Upper lobe of left lung (tissue), 6 donors: Measurements from ENCODE around the gene KIR3DL3. TPM values are rescaled to one million over a fixed set of nuclear protein-coding genes. Genes with fewer than 3 reads are reported as not detected.
"Not testable (repeated sequence)": the region's sequence is repeated elsewhere in the genome, so short reads cannot be mapped to it uniquely, and the experiment has no call there.

Experiments used
- ATAC-seq, 2 donors: fragments of 200-7000 bp; cut with Tn5 transposase; one replicate each; pipeline ENCODE4 v1.9.1; 2022; ENCODE audit warnings: mild to moderate bottlenecking in 2 of 2, moderate library complexity in 2 of 2; ENCODE audit not compliant: low FRiP score in 2 of 2
- DNase-seq, 2 donors: peaks; one replicate each; pipeline ENCODE4 v3.0.0-alpha.2; 2019 to 2020
- H3K27ac ChIP-seq, 4 donors: fragments of 200-600 bp; sonication (generic); one replicate each; pipeline ENCODE4 v1.5.1; 2016 to 2019
- H3K27me3 ChIP-seq, 4 donors: fragments of 200-600 bp; sonication (generic); one replicate each; pipeline ENCODE4 v1.5.1; 2017 to 2019
- H3K36me3 ChIP-seq, 4 donors: fragments of 200-600 bp; sonication (generic); one replicate each; pipeline ENCODE4 v1.5.1; 2016 to 2019
- H3K4me1 ChIP-seq, 4 donors: fragments of 200-600 bp; sonication (generic); one replicate each; pipeline ENCODE4 v1.5.1; 2018 to 2019
- H3K4me3 ChIP-seq, 4 donors: fragments of 200-600 bp; sonication (generic); one replicate each; pipeline ENCODE4 v1.5.1; 2017 to 2019; ENCODE audit warnings: mild to moderate bottlenecking in 2 of 4, moderate library complexity in 1 of 4
- H3K9me3 ChIP-seq, 4 donors: fragments of 200-600 bp; sonication (generic); one replicate each; pipeline ENCODE4 v1.5.1; 2018 to 2019
- CTCF ChIP-seq, 6 experiments: fragments of 450-650 bp in 4 of 6; fragments of 200-600 bp in 2 of 6; sonication (generic) in 2 of 6; IDR thresholded peaks; one replicate each; pipeline ENCODE4 v1.5.1; 2016 to 2019; ENCODE audit warnings: antibody characterized with exemption in 6 of 6
- EP300 ChIP-seq, 4 donors: sonication (generic); formaldehyde crosslinking; IDR thresholded peaks; one replicate each; pipeline ENCODE4 v1.5.1; 2017; ENCODE audit warnings: antibody characterized with exemption in 4 of 4, control low read depth in 2 of 4
- POLR2A ChIP-seq, 4 donors: fragments of 450-650 bp; IDR thresholded peaks; one replicate each; pipeline ENCODE4 v1.5.1; 2016 to 2017; ENCODE audit warnings: antibody characterized with exemption in 4 of 4, mild to moderate bottlenecking in 2 of 4
- POLR2AphosphoS5 ChIP-seq, 2 donors: sonication (generic); formaldehyde crosslinking; IDR thresholded peaks; one replicate each; pipeline ENCODE4 v1.5.1; 2017; ENCODE audit warnings: antibody characterized with exemption in 2 of 2
- WGBS, 2 donors: methylation state at CpG; one replicate each; pipeline ENCODE4 v1.1.5; 2017 to 2018; 5-methylcytosine and 5-hydroxymethylcytosine counted together
- total RNA-seq, 6 donors: library from RNA; depleted of rRNA in 4 of 6; stranded (reverse); fragments of >200 nt in 4 of 6; gene quantifications; one replicate each; pipeline versions ENCODE4 v1.1.0 to v1.2.1, GENCODE V29; 2016 to 2021
- donor health status: DM: no; HTN: no; CAD: no; lungs with moderate emphysema.
- donor health status: DM: no; HTN: yes; CAD: no; lungs with severe emphysema.

The KIR3DL3 gene
- total RNA-seq, 6 donors from 2014 or later: not detected

GRCh38 chr19:54739587-54740497, 15.6 kb downstream of the KIR3DL3 start:
- Histone ChIP-seq H3K27ac (no peak overlapping the region), H3K9me3 (no peaks in the 10 kb centered on the region), H3K27me3 (no peaks in the 10 kb centered on the region), H3K4me1 (no peaks in the 10 kb centered on the region), H3K36me3 (no peaks in the 10 kb centered on the region), H3K4me3 (no peak overlapping the region)
- ATAC-seq: peak in 1 of 2 donors; percentile 46
- WGBS, 2 donors: 76 to 81% methylated on average over 11 to 13 of the region's 13 CpGs
- no peak for DNase-seq
- no peak for TF ChIP-seq POLR2AphosphoS5 (IDR thresholded peaks at IDR 0.05)
- no peak for TF ChIP-seq POLR2A (IDR thresholded peaks at IDR 0.05)
- no peak for TF ChIP-seq CTCF (IDR thresholded peaks at IDR 0.05)
- TF ChIP-seq EP300 (IDR thresholded peaks at IDR 0.05): no peak

DNA sequence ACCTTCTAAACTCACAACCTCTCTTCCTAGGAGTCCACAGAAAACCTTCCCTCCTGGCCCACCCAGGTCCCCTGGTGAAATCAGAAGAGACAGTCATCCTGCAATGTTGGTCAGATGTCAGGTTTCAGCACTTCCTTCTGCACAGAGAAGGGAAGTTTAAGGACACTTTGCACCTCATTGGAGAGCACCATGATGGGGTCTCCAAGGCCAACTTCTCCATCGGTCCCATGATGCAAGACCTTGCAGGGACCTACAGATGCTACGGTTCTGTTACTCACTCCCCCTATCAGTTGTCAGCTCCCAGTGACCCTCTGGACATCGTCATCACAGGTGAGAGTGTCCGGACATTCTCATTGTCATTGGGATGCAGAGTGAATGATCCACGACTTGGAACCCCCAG, 17.7 kb downstream of the KIR3DL3 start:
- WGBS, 2 donors: 55 to 72% methylated on average over 5 of the region's 5 CpGs
- H3K4me3 ChIP-seq, DNase-seq, H3K27me3 ChIP-seq, H3K36me3 ChIP-seq, H3K9me3 ChIP-seq, H3K27ac ChIP-seq, ATAC-seq, H3K4me1 ChIP-seq: not testable (repeated sequence)

DNA sequence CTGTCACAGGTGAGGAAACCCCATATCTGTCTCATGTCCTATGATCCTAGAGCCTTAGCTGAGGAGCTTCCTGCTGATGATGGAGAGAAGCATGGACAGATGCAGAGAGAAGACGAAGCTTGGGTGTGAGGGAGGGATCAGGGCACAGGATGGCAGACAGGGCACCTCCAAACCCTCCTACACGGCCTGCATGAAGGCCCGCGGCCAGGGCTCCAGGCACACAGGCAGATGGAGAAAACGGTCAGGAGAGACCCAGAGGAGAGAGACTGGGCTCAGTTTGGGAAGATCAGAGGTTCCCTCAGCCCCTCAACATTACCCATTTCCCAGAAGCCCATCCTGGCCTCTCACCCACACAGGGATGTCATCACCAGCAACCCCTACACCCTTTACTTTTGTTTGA, 19.8 kb downstream of the KIR3DL3 start:
- H3K9me3 ChIP-seq, H3K4me3 ChIP-seq, DNase-seq, H3K27me3 ChIP-seq, H3K36me3 ChIP-seq, ATAC-seq, H3K4me1 ChIP-seq, H3K27ac ChIP-seq: not testable (repeated sequence)
- WGBS, 2 donors: 76 to 84% methylated on average over 5 of the region's 5 CpGs

GRCh38 chr19:54747614-54748322, 23.5 kb downstream of the KIR3DL3 start:
- H3K27ac ChIP-seq: peak overlapping the region in 1 of 4 donors; percentile 61
- ATAC-seq, H3K27me3 ChIP-seq, H3K36me3 ChIP-seq, H3K9me3 ChIP-seq, H3K4me3 ChIP-seq, H3K4me1 ChIP-seq: not testable (repeated sequence)
- 62 to 65% methylated on average over 8 to 9 of the region's 9 CpGs for WGBS, 2 donors
- peak in 1 of 2 donors; percentile 75 for DNase-seq
- TF ChIP-seq POLR2AphosphoS5 (IDR thresholded peaks at IDR 0.05): peak in 1 of 2 donors; percentile 28

- not testable (repeated sequence) for H3K4me3 ChIP-seq, H3K27ac ChIP-seq, DNase-seq, H3K9me3 ChIP-seq, H3K36me3 ChIP-seq, H3K4me1 ChIP-seq, H3K27me3 ChIP-seq, ATAC-seq
- 63 to 72% methylated on average over 6 of the region's 6 CpGs for WGBS, 2 donors
Measured at GRCh38 chr19:54750276-54750675, 26.0 kb downstream of the KIR3DL3 start.

DNA sequence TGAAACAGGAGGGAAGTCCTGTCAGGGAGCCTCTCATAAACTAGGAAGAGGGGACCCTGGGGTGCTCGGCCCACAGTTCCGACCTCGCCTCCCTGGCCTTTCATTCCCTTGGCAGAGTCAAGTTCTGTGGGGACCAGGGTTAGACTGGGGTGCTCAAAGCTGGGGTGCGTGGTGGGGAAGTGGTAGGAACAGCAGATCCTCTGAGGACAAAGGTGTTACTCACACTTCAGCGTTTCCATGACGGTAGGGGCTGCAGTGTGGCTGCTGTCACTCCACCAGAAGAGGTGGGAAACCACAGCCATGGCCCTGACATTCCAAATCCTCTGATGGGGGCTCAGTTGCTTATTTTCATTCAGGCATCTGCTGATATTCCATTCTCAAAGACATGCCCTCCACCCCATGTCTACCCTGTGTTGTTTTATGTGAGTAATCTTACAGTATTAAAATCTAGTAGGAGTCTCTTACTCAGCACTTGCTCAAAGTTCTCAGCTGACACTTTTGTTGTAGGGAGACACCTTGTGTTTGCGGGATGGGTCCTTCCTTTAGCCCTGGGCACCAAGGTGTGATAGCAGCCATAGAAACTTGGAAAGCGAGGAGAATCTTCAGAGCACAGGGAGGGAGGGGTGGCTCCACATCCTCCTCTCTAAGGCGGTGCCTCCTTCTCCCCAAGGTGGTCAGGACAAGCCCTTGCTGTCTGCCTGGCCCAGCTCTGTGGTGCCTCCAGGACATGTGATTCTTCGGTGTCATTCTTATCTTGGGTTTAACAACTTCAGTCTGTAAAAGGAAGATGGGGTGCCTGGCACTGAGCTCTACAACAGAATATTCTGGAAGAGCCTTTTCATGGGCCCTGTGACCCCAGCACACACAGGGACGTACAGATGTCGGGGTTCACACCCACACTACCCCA, 32.2 kb downstream of the KIR3DL3 start:
- H3K4me3 ChIP-seq, DNase-seq, H3K27ac ChIP-seq, H3K9me3 ChIP-seq, ATAC-seq, H3K36me3 ChIP-seq, H3K4me1 ChIP-seq, H3K27me3 ChIP-seq: not testable (repeated sequence)
- WGBS, 2 donors: 85 to 87% methylated on average over 10 to 11 of the region's 12 CpGs

DNA sequence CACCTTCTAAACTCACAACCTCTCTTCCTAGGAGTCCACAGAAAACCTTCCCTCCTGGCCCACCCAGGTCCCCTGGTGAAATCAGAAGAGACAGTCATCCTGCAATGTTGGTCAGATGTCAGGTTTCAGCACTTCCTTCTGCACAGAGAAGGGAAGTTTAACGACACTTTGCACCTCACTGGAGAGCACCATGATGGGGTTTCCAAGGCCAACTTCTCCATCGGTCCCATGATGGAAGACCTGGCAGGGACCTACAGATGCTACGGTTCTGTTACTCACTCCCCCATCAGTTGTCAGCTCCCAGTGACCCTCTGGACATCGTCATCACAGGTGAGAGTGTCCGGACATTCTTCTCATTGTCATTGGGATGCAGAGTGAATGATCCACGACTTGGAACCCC, 34.3 kb downstream of the KIR3DL3 start:
- WGBS, 2 donors: 58 to 66% methylated on average over 5 to 6 of the region's 6 CpGs

GRCh38 chr19:54764219-54764618, 40.0 kb downstream of the KIR3DL3 start:
- H3K36me3 ChIP-seq, H3K4me3 ChIP-seq, H3K9me3 ChIP-seq, ATAC-seq, H3K27me3 ChIP-seq, H3K4me1 ChIP-seq: not testable (repeated sequence)
- WGBS, 2 donors: 56 to 59% methylated on average over 6 to 8 of the region's 8 CpGs
- peak in 1 of 2 donors; percentile 70 for DNase-seq
- H3K27ac ChIP-seq: peak overlapping the region in 1 of 4 donors; percentile 40

More for the DNA sequence above, 34.3 kb downstream of the KIR3DL3 start:
- DNase-seq, H3K27me3 ChIP-seq, H3K36me3 ChIP-seq, H3K4me3 ChIP-seq, H3K4me1 ChIP-seq, ATAC-seq, H3K9me3 ChIP-seq, H3K27ac ChIP-seq: not testable (repeated sequence)

GRCh38 chr19:54766464-54766863, 42.2 kb downstream of the KIR3DL3 start:
- H3K4me3 ChIP-seq, H3K27me3 ChIP-seq, H3K36me3 ChIP-seq, H3K27ac ChIP-seq, ATAC-seq, DNase-seq, H3K4me1 ChIP-seq, H3K9me3 ChIP-seq: not testable (repeated sequence)
- 77 to 81% methylated on average over 3 to 4 of the region's 4 CpGs for WGBS, 2 donors

DNA sequence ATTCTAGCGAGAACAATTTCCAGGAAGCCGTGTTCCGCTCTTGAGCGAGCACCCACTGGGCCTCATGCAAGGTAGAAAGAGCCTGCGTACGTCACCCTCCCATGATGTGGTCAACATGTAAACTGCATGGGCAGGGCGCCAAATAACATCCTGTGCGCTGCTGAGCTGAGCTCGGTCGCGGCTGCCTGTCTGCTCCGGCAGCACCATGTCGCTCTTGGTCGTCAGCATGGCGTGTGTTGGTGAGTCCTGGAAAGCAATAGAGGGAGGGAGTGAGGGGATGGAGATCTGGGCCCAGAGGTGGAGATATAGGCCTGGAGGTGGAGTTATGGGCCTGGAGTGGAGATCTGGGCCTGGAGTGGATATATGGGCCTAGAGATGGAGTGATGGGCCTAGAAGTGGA, 45.4 kb downstream of the KIR3DL3 start, which contains the start of gene KIR2DL1:
Gene KIR2DL1 (plus strand): TSS at position 148 of the 400 bp plus-strand sequence. CDS start 58 bp downstream, at position 206.
- not testable (repeated sequence) for H3K27me3 ChIP-seq, ATAC-seq, H3K27ac ChIP-seq, H3K4me1 ChIP-seq, H3K9me3 ChIP-seq, H3K36me3 ChIP-seq, H3K4me3 ChIP-seq
- DNase-seq: peak in 1 of 2 donors; percentile 28
- WGBS, 2 donors: 91 to 96% methylated on average over 15 of the region's 15 CpGs
